ENCODE results near the gene ZNF385B.

GRCh38 chr2:179432751-179433150 is 428.7 kb downstream of the ZNF385B start:
- no peak for TF ChIP-seq POLR2A (IDR thresholded peaks at IDR 0.05)
- no peak for TF ChIP-seq CTCF (IDR thresholded peaks at IDR 0.05)

All from uterus (tissue), 2 donors.